Dermis microvascular lymphatic vessel endothelial cell (primary cell): ENCODE measurements around the gene NOXA1. TPM values are rescaled to one million over a fixed set of nuclear protein-coding genes. Genes with fewer than 3 reads are reported as not detected.

Source experiments
- DNase-seq, 2 donors: peaks; one replicate each; pipeline versions ENCODE4 v3.0.0 to v3.0.0-alpha.2; 2010; ENCODE audit warnings: low read depth in 2 of 2
- total RNA-seq: library from RNA; depleted of rRNA; stranded (reverse); fragments of >200 nt; gene quantifications from 2 replicates; pipeline ENCODE4 v1.2.1, GENCODE V29; 2014

Gene NOXA1
- total RNA-seq, 1 donor from 2014 or later = 1.3 TPM

GRCh38 chr9:137423514-137424291, 510 bp downstream of the NOXA1 start:
- peak in 1 of 2 donors; percentile 29 for DNase-seq

- no peak for DNase-seq
These were observed 3.0 kb downstream of the NOXA1 start for GRCh38 chr9:137426018-137426681.

- DNase-seq = no peak
These were observed 4.5 kb downstream of the NOXA1 start for GRCh38 chr9:137427454-137428310.

DNA sequence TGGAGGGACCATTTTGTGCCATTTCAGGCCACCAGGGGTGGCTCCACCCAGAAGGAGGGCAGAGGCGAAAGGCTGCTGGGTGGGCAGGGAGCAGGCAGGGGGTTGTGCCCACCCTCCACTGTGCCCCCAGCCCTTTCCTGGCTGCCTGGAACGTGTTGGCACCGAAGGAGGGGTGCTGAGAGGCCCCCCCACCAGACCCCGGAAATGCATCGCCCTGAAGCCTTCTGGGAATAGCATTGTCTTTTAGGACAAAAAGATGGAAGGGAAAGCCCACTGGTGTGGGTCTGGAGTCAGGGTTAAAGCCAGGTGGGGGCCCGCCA, 5.1 kb downstream of the NOXA1 start:
- no peak for DNase-seq

DNA sequence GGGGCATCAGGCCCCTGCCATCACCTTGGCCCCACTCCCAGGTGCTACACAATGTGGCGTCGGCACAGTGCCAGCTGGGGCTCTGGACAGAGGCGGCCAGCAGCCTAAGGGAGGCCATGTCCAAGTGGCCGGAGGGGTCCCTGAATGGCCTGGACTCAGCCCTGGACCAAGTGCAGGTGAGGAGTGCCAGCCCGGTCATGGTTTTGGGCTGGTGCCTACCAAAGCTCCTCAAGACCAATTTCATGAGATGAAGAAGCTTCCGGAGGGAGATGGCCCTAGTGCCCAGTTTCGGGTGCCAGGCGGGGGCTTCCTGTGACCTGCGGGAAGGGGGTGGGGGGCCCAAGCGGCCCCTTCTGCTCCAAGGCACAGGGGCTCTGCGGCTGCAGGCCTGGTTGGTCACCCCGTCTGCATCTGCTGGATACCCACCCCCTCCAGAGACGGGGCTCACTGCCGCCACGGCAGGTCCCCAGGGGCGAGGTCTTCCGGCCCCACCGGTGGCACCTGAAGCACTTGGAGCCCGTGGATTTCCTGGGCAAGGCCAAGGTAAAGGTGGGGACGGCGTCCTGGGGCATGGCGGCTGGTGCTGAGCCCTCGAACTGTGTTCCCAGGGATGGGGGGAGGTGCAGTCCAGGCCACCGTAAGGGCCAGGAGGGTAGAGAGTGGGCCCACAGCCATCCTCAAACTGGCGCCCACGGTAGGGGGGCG, 5.8 kb downstream of the NOXA1 start:
- DNase-seq = no peak

GRCh38 chr9:137429546-137429890, 6.3 kb downstream of the NOXA1 start:
- DNase-seq = no peak

- no peak for DNase-seq
These were observed 7.0 kb downstream of the NOXA1 start for GRCh38 chr9:137429974-137430722.

DNA sequence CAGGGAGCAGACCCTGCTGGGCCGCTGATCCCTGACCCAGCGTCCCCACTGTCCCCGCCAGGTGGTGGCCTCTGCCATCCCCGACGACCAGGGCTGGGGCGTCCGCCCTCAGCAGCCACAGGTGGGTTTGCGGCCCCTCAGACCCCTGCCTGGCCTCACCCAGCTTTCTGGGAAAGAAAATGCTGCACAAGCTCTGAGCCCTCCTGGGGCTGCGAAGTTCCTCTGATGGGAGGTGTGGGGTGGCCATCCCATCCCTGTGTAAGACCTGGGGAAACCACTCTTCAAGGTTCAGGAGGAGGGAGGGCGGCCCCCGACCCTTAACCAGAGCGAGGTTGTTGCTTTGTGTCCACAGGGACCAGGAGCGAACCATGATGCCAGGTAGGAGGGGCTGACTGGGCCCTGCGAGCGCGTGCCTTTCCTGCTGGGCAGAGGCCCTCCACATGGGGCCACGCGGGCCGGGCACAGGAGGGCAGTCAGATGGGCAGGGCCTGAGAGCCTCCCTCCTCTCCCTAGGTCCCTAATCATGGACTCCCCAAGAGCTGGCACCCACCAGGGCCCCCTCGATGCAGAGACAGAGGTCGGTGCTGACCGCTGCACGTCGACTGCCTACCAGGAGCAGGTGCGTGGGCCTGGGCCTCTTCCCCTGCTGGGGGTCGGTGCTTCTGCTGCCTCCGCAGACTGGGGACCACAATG, 7.7 kb downstream of the NOXA1 start:
- DNase-seq = no peak

- no peak for DNase-seq
These were observed 8.3 kb downstream of the NOXA1 start for GRCh38 chr9:137431416-137431931.

- DNase-seq = no peak
These were observed 9.6 kb downstream of the NOXA1 start for GRCh38 chr9:137432687-137433348.

GRCh38 chr9:137433349-137433915, 10.2 kb downstream of the NOXA1 start:
- DNase-seq = no peak

GRCh38 chr9:137433916-137434431, 10.8 kb downstream of the NOXA1 start:
- no peak for DNase-seq

DNA sequence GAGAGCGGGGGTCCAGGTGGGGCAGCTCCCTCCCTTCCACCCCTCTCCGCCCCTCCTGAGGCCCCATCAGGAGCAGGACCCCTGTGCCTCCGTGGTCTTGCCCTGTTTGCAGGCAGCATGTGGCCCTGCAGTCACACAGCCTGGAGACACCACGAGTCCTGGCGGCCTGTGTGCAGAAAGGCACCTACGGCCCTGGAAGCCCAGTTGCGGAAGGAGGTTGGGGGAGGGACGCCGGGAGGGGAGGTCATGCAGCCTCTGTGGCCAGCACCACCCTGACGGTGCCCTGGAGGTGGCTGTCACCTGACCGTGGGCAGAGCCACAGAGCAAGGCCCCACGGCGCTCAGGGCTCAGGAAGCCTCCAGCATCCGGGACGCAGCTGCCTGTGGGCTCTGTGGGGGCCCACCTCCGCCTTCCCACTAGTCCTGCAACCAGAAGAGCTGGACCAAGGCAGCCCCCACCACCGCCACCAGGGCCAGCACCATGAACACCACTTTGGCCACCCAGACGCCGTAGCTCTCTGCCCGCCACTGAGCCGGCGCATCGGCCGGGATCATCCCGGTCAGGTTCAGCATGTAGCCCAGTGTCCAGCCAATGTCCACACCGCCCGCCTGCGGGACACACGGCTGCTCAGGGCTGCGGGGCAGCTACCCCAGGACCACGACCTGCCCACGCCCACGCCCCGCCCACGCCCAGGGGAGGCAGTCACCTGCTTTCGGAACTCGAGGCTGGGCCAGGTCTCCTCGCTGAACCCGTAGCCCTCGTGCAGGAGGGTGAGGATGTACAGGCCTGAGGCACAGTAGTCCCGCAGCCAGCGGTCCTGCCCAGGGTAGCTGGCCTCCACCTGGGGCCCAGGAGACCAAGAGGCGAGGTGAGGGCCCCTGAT, 11.5 kb downstream of the NOXA1 start:
- no peak for DNase-seq

GRCh38 chr9:137435381-137435891, 12.2 kb downstream of the NOXA1 start:
- DNase-seq = no peak

GRCh38 chr9:137435980-137436760, 13.0 kb downstream of the NOXA1 start:
- DNase-seq = peak; percentile 35 to 73

DNA sequence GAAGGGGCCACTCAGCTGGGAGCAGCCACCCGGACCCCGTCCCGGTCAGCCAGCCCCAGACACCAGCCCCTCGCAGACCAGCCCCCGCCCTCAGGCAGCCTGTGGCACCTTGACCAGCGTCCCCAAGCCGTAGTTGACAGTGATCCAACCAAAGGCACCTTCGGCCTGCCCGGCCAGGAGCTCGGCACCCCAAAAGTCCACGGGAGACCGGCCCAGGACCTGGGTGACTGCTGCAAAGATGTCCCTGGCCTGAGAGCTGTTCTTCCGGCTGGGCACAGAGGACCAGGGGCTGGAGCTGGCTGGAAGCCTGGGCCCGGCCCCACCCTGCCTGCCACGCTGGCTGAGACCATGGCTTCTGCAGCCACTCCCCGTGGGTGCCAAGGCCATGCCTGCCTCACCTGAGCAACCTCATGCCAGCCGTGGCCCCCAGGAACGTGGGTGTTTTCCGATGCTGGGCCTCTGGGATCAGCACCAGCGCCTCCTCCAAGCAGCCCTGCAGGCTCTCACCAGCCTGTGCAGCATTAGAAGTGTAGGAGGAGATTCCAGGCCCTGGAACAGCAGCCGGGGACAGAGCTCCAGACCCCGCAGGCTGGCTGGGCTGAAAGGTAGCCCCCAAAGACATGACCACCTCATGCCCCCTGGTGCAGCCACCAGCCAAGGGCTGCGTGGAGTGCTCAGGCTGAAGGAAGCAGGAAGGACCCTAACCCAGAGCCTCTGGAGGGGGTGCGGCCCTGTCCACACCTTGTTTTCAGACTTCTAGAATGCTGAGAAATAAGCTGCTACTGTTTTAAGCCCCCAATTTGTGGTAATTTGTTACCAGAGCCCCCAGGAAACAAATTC, 13.8 kb downstream of the NOXA1 start:
- DNase-seq = no peak
